Natural killer cell (primary cell): ENCODE measurements around the gene SFRP2. TPM values are rescaled to one million over a fixed set of nuclear protein-coding genes. Genes with fewer than 3 reads are reported as not detected.

Source experiments
- ATAC-seq, 3 donors: fragments of 150-1000 bp in 2 of 3; fragments of 200-7000 bp in 1 of 3; cut with Tn5 transposase; 1 replicate in 1 of 3; 2 replicates in 2 of 3; pipeline ENCODE4 v1.10.0; 2021; ENCODE audit warnings: mild to moderate bottlenecking in 2 of 3, moderate library complexity in 2 of 3
- DNase-seq, 2 donors: peaks; one replicate each; pipeline versions ENCODE4 v3.0.0 to v3.0.0-alpha.2; 2013 to 2021; ENCODE audit warnings: mixed read lengths in 1 of 2
- H3K27ac ChIP-seq: one replicate; pipeline ENCODE4 v1.5.1; 2013; ENCODE audit warnings: mild to moderate bottlenecking, low read length
- H3K27me3 ChIP-seq: one replicate; pipeline ENCODE4 v1.6.1; 2013; ENCODE audit warnings: low read length; ENCODE audit not compliant: control insufficient read depth, insufficient read depth
- H3K36me3 ChIP-seq: one replicate; pipeline ENCODE4 v1.6.1; 2013; ENCODE audit warnings: low read length; ENCODE audit not compliant: control insufficient read depth, insufficient read depth
- H3K4me1 ChIP-seq: one replicate; pipeline ENCODE4 v1.6.1; 2013; ENCODE audit warnings: low read length; ENCODE audit not compliant: control insufficient read depth, insufficient read depth
- H3K4me3 ChIP-seq: one replicate; pipeline ENCODE4 v1.5.1; 2013; ENCODE audit warnings: low read length
- H3K9me3 ChIP-seq: one replicate; pipeline ENCODE4 v1.6.1; 2013; ENCODE audit warnings: low read length; ENCODE audit not compliant: control insufficient read depth, insufficient read depth
- H3K27ac Mint-ChIP-seq, 2 donors: one replicate each; pipeline ENCODE4 v1.8.0; 2022; ENCODE audit warnings: mild to moderate bottlenecking in 2 of 2, mixed read lengths in 2 of 2, moderate library complexity in 1 of 2
- H3K27me3 Mint-ChIP-seq, 2 donors: one replicate each; pipeline ENCODE4 v1.8.0; 2022; ENCODE audit warnings: low read depth in 2 of 2, mixed read lengths in 2 of 2
- H3K36me3 Mint-ChIP-seq: one replicate; pipeline ENCODE4 v1.8.0; 2022; ENCODE audit warnings: mixed read lengths
- H3K4me1 Mint-ChIP-seq, 2 donors: one replicate each; pipeline ENCODE4 v1.8.0; 2022; ENCODE audit warnings: mixed read lengths in 2 of 2
- H3K4me3 Mint-ChIP-seq: one replicate; pipeline ENCODE4 v1.8.0; 2022; ENCODE audit warnings: mild to moderate bottlenecking, moderate library complexity, mixed read lengths
- H3K9me3 Mint-ChIP-seq, 2 donors: one replicate each; pipeline ENCODE4 v1.8.0; 2022; ENCODE audit warnings: mixed read lengths in 2 of 2
- CTCF ChIP-seq: fragments of 200-600 bp; IDR thresholded peaks from one replicate; pipeline ENCODE4 v1.8.0; 2022; ENCODE audit warnings: antibody characterized with exemption
- WGBS: methylation state at CpG from one replicate; pipeline ENCODE4 v1.1.7; 2013; ENCODE audit warnings: missing lambda C conversion rate; ENCODE audit not compliant: insufficient coverage; 5-methylcytosine and 5-hydroxymethylcytosine counted together
- intact Hi-C: fragments of 100-400 bp; cut with micrococcal nuclease; formaldehyde crosslinking; loops from one replicate; pipeline ENCODE4 v1.14.2; 2022
- total RNA-seq, 4 donors: library from RNA; stranded (reverse); fragments of 120-200 nt in 1 of 4; gene quantifications; one replicate each; pipeline versions ENCODE4 v1.2.3 to v1.2.4, GENCODE V29; 2013 to 2022

SFRP2 gene
- total RNA-seq, 3 donors from 2014 or later (not counting 1 experiment from before 2014, with no cell fraction given), result not detected

DNA sequence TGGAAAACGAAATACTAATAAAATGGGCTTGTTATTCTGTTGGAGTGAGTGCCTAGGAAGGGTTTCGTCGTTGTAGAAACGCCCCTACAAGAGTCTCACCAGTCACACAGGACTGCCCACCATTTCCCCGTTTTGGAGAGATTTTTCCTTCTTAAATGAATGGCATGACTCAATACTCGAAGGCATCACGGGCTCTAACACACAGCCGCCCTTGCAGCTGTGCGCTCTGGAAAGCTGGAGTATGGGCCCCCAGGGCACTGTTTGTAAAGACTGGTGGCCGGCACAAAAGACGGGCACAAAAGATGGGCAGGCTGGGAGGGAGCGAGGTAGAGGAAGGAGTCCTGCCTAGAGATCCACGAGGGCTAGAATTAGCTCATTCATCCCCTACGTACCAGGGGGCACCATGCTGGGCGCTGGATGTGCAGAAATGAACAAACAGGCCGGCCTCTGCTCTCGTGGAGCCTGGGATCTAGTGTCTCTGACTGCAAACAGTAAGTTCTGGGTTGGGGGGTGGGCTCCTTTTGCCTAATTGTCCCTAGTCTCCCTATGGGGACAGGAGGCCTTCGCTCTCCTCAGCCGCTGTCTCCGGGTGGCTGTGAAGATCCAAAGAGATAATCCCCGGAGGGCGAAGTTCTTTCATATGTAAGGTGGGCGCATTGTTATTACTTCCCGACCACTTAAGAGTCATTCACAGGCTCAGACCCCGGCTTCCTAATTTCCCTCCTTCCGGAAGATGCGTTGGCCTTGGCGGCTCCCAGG lies 1.0 kb upstream of the SFRP2 start:
- Mint-ChIP-seq H3K4me1 (peaks cover 9 to 25% of the 10 kb centered on the region in 2 donors), H3K4me3 (no peak overlapping the region)
- WGBS, result 21% methylated on average over 25 of the region's 28 CpGs

GRCh38 chr4:153788051-153788412 lies 851 bp downstream of the SFRP2 start:
- Mint-ChIP-seq H3K27me3 (peaks cover 73 to 80% of the 10 kb centered on the region in 2 donors), H3K4me1 (peaks cover 9 to 25% of the 10 kb centered on the region in 2 donors), H3K27ac (no peak overlapping the region), H3K4me3 (no peak overlapping the region), H3K9me3 (no peaks in the 10 kb centered on the region), H3K36me3 (no peaks in the 10 kb centered on the region)
- no peak for DNase-seq
- H3K36me3 ChIP-seq, result no peaks in the 10 kb centered on the region
- no peaks in the 10 kb centered on the region for H3K9me3 ChIP-seq
- H3K27me3 ChIP-seq, result peaks cover 50% of the 10 kb centered on the region
- WGBS, result 9% methylated on average over 15 of the region's 15 CpGs
- no peak overlapping the region for H3K27ac ChIP-seq
- no peak for TF ChIP-seq CTCF
- H3K4me3 ChIP-seq, result no peak overlapping the region
- intact Hi-C loops, result loop anchor here (10.0 kb wide), 1 partner anchor 1587 kb away; the partner anchor contains the start of gene MAP9
- peaks cover 42% of the 10 kb centered on the region for H3K4me1 ChIP-seq
- ATAC-seq, result no peak

More for the DNA sequence above, 1.0 kb upstream of the SFRP2 start:
- H3K9me3 Mint-ChIP-seq, result no peaks in the 10 kb centered on the region
- H3K4me3 ChIP-seq, result no peak overlapping the region
- TF ChIP-seq CTCF, result no peak
- no peak overlapping the region for H3K27ac ChIP-seq
- H3K36me3 Mint-ChIP-seq, result no peaks in the 10 kb centered on the region
- no peak for ATAC-seq
- H3K27ac Mint-ChIP-seq, result no peak overlapping the region
- H3K27me3 Mint-ChIP-seq, result peaks cover 74 to 82% of the 10 kb centered on the region in 2 donors
- H3K9me3 ChIP-seq, result no peaks in the 10 kb centered on the region
- DNase-seq, result no peak
- no peaks in the 10 kb centered on the region for H3K36me3 ChIP-seq
- peaks cover 42% of the 10 kb centered on the region for H3K4me1 ChIP-seq
- intact Hi-C loops, result loop anchor here (10.0 kb wide), 1 partner anchor 1585 kb away; the partner anchor contains the start of gene MAP9
- peaks cover 58% of the 10 kb centered on the region for H3K27me3 ChIP-seq

DNA sequence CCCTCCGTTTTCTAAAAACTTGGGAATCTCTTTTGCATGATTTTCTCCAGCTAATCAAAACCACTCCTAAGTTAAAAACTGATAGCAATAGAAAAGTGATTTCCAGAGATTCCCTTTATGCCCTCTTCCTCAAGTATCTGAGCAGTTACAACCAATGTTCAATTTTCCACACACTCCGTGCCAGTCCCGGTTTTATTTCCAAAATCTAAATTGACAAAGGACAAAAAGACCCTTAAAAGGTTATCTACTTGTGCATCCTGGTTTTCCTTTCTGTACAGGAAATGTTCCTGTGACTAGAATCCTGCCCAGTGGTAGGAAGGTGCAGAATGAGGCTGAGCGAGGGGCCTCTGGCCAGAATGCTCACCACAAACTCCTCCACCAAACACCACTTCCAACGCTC lies 1.3 kb downstream of the SFRP2 start:
- H3K4me3 ChIP-seq, result no peak overlapping the region
- no peak overlapping the region for H3K27ac ChIP-seq
- Mint-ChIP-seq H3K27ac (no peak overlapping the region), H3K36me3 (no peaks in the 10 kb centered on the region), H3K27me3 (peaks cover 72 to 80% of the 10 kb centered on the region in 2 donors), H3K4me1 (peaks cover 9 to 22% of the 10 kb centered on the region in 2 donors), H3K9me3 (no peaks in the 10 kb centered on the region), H3K4me3 (no peak overlapping the region)
- H3K4me1 ChIP-seq, result peaks cover 39% of the 10 kb centered on the region
- no peaks in the 10 kb centered on the region for H3K9me3 ChIP-seq
- WGBS, result 12% methylated on average over 5 of the region's 5 CpGs
- ATAC-seq (no peak), DNase-seq (no peak)
- H3K36me3 ChIP-seq, result no peaks in the 10 kb centered on the region
- no peak for TF ChIP-seq CTCF
- peaks cover 45% of the 10 kb centered on the region for H3K27me3 ChIP-seq
- intact Hi-C loops, result loop anchor here (10.0 kb wide), 1 partner anchor 1587 kb away; the partner anchor contains the start of gene MAP9
